ENCODE data around the gene GHRL.

Gene GHRL

DNA sequence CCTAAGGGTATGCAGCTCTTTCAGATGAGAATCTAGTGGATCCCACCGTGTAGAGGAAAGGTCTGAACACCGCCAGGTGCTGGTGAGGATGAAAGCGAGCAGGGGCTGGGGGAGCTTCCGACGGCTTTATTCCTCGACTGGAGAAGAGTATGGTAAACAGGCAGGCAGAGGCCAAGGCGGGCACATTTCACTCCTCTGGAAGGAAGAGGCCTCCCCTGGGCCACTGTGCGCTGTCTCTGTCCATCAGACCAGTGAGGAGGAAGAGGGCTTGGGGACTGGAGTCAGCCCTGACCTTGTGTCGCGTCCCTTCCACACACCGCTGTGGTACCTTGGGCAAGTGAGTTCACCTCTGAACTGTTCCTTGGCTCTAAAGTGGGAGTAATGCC is 4.2 kb downstream of the GHRL start:
- Mint-ChIP-seq H3K9me3 (no peaks in the 10 kb centered on the region), H3K4me1 (peaks cover 14% of the 10 kb centered on the region), H3K27ac (no peak overlapping the region), H3K4me3 (no peak overlapping the region), H3K27me3 (ENCODE audit: low read depth) (no peaks in the 10 kb centered on the region), H3K36me3 (ENCODE audit: low read depth) (peaks cover 14% of the 10 kb centered on the region)
- TF ChIP-seq, protein P1, sequence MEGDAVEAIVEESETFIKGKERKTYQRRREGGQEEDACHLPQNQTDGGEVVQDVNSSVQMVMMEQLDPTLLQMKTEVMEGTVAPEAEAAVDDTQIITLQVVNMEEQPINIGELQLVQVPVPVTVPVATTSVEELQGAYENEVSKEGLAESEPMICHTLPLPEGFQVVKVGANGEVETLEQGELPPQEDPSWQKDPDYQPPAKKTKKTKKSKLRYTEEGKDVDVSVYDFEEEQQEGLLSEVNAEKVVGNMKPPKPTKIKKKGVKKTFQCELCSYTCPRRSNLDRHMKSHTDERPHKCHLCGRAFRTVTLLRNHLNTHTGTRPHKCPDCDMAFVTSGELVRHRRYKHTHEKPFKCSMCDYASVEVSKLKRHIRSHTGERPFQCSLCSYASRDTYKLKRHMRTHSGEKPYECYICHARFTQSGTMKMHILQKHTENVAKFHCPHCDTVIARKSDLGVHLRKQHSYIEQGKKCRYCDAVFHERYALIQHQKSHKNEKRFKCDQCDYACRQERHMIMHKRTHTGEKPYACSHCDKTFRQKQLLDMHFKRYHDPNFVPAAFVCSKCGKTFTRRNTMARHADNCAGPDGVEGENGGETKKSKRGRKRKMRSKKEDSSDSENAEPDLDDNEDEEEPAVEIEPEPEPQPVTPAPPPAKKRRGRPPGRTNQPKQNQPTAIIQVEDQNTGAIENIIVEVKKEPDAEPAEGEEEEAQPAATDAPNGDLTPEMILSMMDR (IDR thresholded peaks at IDR 0.05; ENCODE audit: unreplicated experiment in 3 of 3): no peak

GRCh38 chr3:10287936-10288574 is 4.7 kb downstream of the GHRL start:
- TF ChIP-seq, protein P1 (IDR thresholded peaks at IDR 0.05; ENCODE audit: unreplicated experiment in 3 of 3): no peak
- H3K27ac Mint-ChIP-seq: no peak overlapping the region
- no peak overlapping the region for H3K4me3 Mint-ChIP-seq
- peaks cover 17% of the 10 kb centered on the region for H3K4me1 Mint-ChIP-seq
- no peaks in the 10 kb centered on the region for H3K27me3 Mint-ChIP-seq (ENCODE audit: low read depth)
- no peaks in the 10 kb centered on the region for H3K9me3 Mint-ChIP-seq
- peaks cover 18% of the 10 kb centered on the region for H3K36me3 Mint-ChIP-seq (ENCODE audit: low read depth)

- Mint-ChIP-seq H3K27ac (peak overlapping the region; percentile 37 to 91 (median 87)), H3K36me3 (ENCODE audit: low read depth) (peaks cover 14% of the 10 kb centered on the region), H3K4me3 (no peak overlapping the region), H3K9me3 (no peaks in the 10 kb centered on the region), H3K27me3 (ENCODE audit: low read depth) (no peaks in the 10 kb centered on the region), H3K4me1 (peaks cover 22% of the 10 kb centered on the region)
- TF ChIP-seq, protein P1 (IDR thresholded peaks at IDR 0.05; ENCODE audit: unreplicated experiment in 3 of 3): no peak
Measured at GRCh38 chr3:10286596-10287295, 6.0 kb downstream of the GHRL start.

- peak overlapping the region; percentile 79 to 91 (median 87) for H3K27ac Mint-ChIP-seq
- peaks cover 22% of the 10 kb centered on the region for H3K4me1 Mint-ChIP-seq
- peaks cover 13% of the 10 kb centered on the region for H3K36me3 Mint-ChIP-seq (ENCODE audit: low read depth)
- H3K4me3 Mint-ChIP-seq: peak overlapping the region in 1 of 3 experiments; percentile 26
- TF ChIP-seq, protein P1 (IDR thresholded peaks at IDR 0.05; ENCODE audit: unreplicated experiment in 3 of 3): no peak
- no peaks in the 10 kb centered on the region for H3K27me3 Mint-ChIP-seq (ENCODE audit: low read depth)
- H3K9me3 Mint-ChIP-seq: no peaks in the 10 kb centered on the region
Measured at GRCh38 chr3:10286133-10286524, 6.6 kb downstream of the GHRL start.

- Mint-ChIP-seq H3K27ac (peak overlapping the region; percentile 79 to 91 (median 87)), H3K27me3 (ENCODE audit: low read depth) (no peaks in the 10 kb centered on the region), H3K9me3 (no peaks in the 10 kb centered on the region), H3K4me1 (peaks cover 22% of the 10 kb centered on the region), H3K4me3 (peak overlapping the region in 2 of 3 experiments; percentile 26 to 48), H3K36me3 (ENCODE audit: low read depth) (peaks cover 15% of the 10 kb centered on the region)
- TF ChIP-seq, protein P1 (IDR thresholded peaks at IDR 0.05; ENCODE audit: unreplicated experiment in 3 of 3): no peak
Measured at GRCh38 chr3:10285272-10286132, 7.2 kb downstream of the GHRL start.

All from nephron (organoid).